Neural progenitor cell (in vitro differentiated cells): ENCODE data around the gene VANGL2. TPM values are rescaled to one million over a fixed set of nuclear protein-coding genes. Genes with fewer than 3 reads are reported as not detected.

Experiments
- DNase-seq: peaks from one replicate; pipeline ENCODE4 v3.0.0-alpha.2; 2016; ENCODE audit warnings: low spot score
- H2AFZ ChIP-seq: fragments of 200-600 bp; sonication (generic); replicated peaks from 2 replicates; pipeline ENCODE4 v1.6.1; 2016; ENCODE audit warnings: antibody characterized with exemption
- H3F3A ChIP-seq: fragments of 200-600 bp; sonication (generic); 2 replicates; pipeline ENCODE4 v1.6.1; 2016; ENCODE audit warnings: antibody characterized with exemption, low read depth
- H3K27ac ChIP-seq: fragments of 200-600 bp; sonication (generic); 2 replicates; pipeline ENCODE4 v1.5.1; 2016; ENCODE audit warnings: mild to moderate bottlenecking
- H3K27me3 ChIP-seq: fragments of 200-600 bp; sonication (generic); 2 replicates; pipeline ENCODE4 v1.6.1; 2016; ENCODE audit warnings: mild to moderate bottlenecking, moderate library complexity
- H3K36me3 ChIP-seq: fragments of 200-600 bp; sonication (generic); 2 replicates; pipeline ENCODE4 v1.5.1; 2016
- H3K4me1 ChIP-seq: fragments of 200-600 bp; sonication (generic); 2 replicates; pipeline ENCODE4 v1.6.1; 2016; ENCODE audit warnings: mixed run types
- H3K4me2 ChIP-seq: fragments of 200-600 bp; sonication (generic); 2 replicates; pipeline ENCODE4 v1.6.1; 2016
- H3K4me3 ChIP-seq: fragments of 200-600 bp; sonication (generic); 2 replicates; pipeline ENCODE4 v1.5.1; 2016
- H3K79me2 ChIP-seq: fragments of 200-600 bp; sonication (generic); 2 replicates; pipeline ENCODE4 v1.6.1; 2016; ENCODE audit warnings: low read depth
- H3K9ac ChIP-seq: fragments of 200-600 bp; sonication (generic); 2 replicates; pipeline ENCODE4 v1.6.1; 2016
- H3K9me3 ChIP-seq: fragments of 200-600 bp; sonication (generic); 2 replicates; pipeline ENCODE4 v1.5.1; 2016; ENCODE audit warnings: low read depth
- H4K20me1 ChIP-seq: fragments of 200-600 bp; sonication (generic); 2 replicates; pipeline ENCODE4 v1.6.1; 2016; ENCODE audit warnings: low read depth
- H3K27ac Mint-ChIP-seq: 3 replicates; pipeline ENCODE4 v1.8.0; 2021; ENCODE audit warnings: mixed read lengths
- H3K27me3 Mint-ChIP-seq: 2 replicates; pipeline ENCODE4 v1.8.0; 2022; ENCODE audit warnings: low read depth, mild to moderate bottlenecking, inconsistent platforms, moderate library complexity, mixed read lengths; ENCODE audit not compliant: insufficient read depth
- H3K36me3 Mint-ChIP-seq: 3 replicates; pipeline ENCODE4 v1.8.0; 2021; ENCODE audit warnings: mixed read lengths
- H3K4me1 Mint-ChIP-seq: 3 replicates; pipeline ENCODE4 v1.8.0; 2021; ENCODE audit warnings: mixed read lengths
- H3K4me3 Mint-ChIP-seq: 3 replicates; pipeline ENCODE4 v1.8.0; 2021; ENCODE audit warnings: mild to moderate bottlenecking, moderate library complexity, mixed read lengths
- H3K9me3 Mint-ChIP-seq: 3 replicates; pipeline ENCODE4 v1.8.0; 2020; ENCODE audit warnings: mixed read lengths
- CTCF ChIP-seq: fragments of 200-600 bp; sonication (generic); IDR thresholded peaks from 2 replicates; pipeline ENCODE4 v1.5.1; 2017; ENCODE audit warnings: antibody characterized with exemption, mild to moderate bottlenecking
- EZH2 ChIP-seq: fragments of 200-600 bp; sonication (generic); IDR thresholded peaks from 2 replicates; pipeline ENCODE4 v1.6.1; 2017; ENCODE audit warnings: antibody characterized with exemption, mild to moderate bottlenecking, moderate library complexity
- EZH2phosphoT487 ChIP-seq: fragments of 200-600 bp; sonication (generic); IDR thresholded peaks from 2 replicates; pipeline ENCODE4 v1.6.1; 2017; ENCODE audit warnings: antibody characterized with exemption
- total RNA-seq: library from RNA; depleted of rRNA; stranded (reverse); fragments of >200 nt; gene quantifications from 2 replicates; pipeline ENCODE4 v1.2.3, GENCODE V29; 2015; ENCODE audit warnings: low replicate concordance

Gene VANGL2
- total RNA-seq, 1 donor from 2014 or later: 23.0 TPM

GRCh38 chr1:160431006-160431405 lies 30.6 kb downstream of the VANGL2 start:
- Histone ChIP-seq H3K4me2 (no peak overlapping the region), H2AFZ (no peak overlapping the region), H4K20me1 (no peaks in the 10 kb centered on the region), H3K9me3 (no peaks in the 10 kb centered on the region), H3K4me1 (no peaks in the 10 kb centered on the region), H3F3A (peaks cover 6% of the 10 kb centered on the region), H3K9ac (no peak overlapping the region), H3K4me3 (no peak overlapping the region), H3K36me3 (no peaks in the 10 kb centered on the region), H3K79me2 (no peaks in the 10 kb centered on the region), H3K27ac (no peak overlapping the region), H3K27me3 (no peaks in the 10 kb centered on the region)
- Mint-ChIP-seq H3K4me1 (peaks cover 5% of the 10 kb centered on the region), H3K9me3 (no peaks in the 10 kb centered on the region), H3K36me3 (peaks cover 23% of the 10 kb centered on the region), H3K4me3 (no peak overlapping the region), H3K27me3 (no peaks in the 10 kb centered on the region), H3K27ac (no peak overlapping the region)
- no peak for DNase-seq
- TF ChIP-seq CTCF (no peak), EZH2phosphoT487 (no peak), EZH2 (no peak)

GRCh38 chr1:160431571-160431970 lies 31.2 kb downstream of the VANGL2 start:
- no peaks in the 10 kb centered on the region for H3K9me3 Mint-ChIP-seq
- Histone ChIP-seq H3F3A (peaks cover 6% of the 10 kb centered on the region), H4K20me1 (no peaks in the 10 kb centered on the region), H3K4me3 (no peak overlapping the region), H3K4me1 (no peaks in the 10 kb centered on the region), H3K9ac (no peak overlapping the region), H3K4me2 (no peak overlapping the region), H2AFZ (no peak overlapping the region), H3K79me2 (no peaks in the 10 kb centered on the region), H3K36me3 (no peaks in the 10 kb centered on the region), H3K27me3 (no peaks in the 10 kb centered on the region), H3K9me3 (no peaks in the 10 kb centered on the region), H3K27ac (no peak overlapping the region)
- DNase-seq: no peak
- H3K4me3 Mint-ChIP-seq: no peak overlapping the region
- TF ChIP-seq EZH2phosphoT487 (no peak), CTCF (no peak), EZH2 (no peak)
- H3K27me3 Mint-ChIP-seq: no peaks in the 10 kb centered on the region
- peaks cover 19% of the 10 kb centered on the region for H3K36me3 Mint-ChIP-seq
- H3K27ac Mint-ChIP-seq: no peak overlapping the region
- peaks cover 5% of the 10 kb centered on the region for H3K4me1 Mint-ChIP-seq

GRCh38 chr1:160432371-160432786 lies 32.0 kb downstream of the VANGL2 start:
- Histone ChIP-seq H3K27me3 (no peaks in the 10 kb centered on the region), H3K4me2 (no peak overlapping the region), H3K4me3 (no peak overlapping the region), H3K36me3 (no peaks in the 10 kb centered on the region), H2AFZ (no peak overlapping the region), H4K20me1 (no peaks in the 10 kb centered on the region), H3K9ac (no peak overlapping the region), H3F3A (peaks cover 6% of the 10 kb centered on the region), H3K9me3 (no peaks in the 10 kb centered on the region), H3K27ac (no peak overlapping the region), H3K79me2 (no peaks in the 10 kb centered on the region), H3K4me1 (no peaks in the 10 kb centered on the region)
- Mint-ChIP-seq H3K4me3 (no peak overlapping the region), H3K27me3 (no peaks in the 10 kb centered on the region), H3K9me3 (no peaks in the 10 kb centered on the region), H3K36me3 (peaks cover 15% of the 10 kb centered on the region), H3K27ac (no peak overlapping the region), H3K4me1 (peaks cover 5% of the 10 kb centered on the region)
- TF ChIP-seq CTCF: no peak
- TF ChIP-seq EZH2phosphoT487: no peak
- no peak for TF ChIP-seq EZH2
- DNase-seq: no peak
